Mucosa of descending colon (tissue), 3 donors: ENCODE results near the gene GATD1. TPM values are rescaled to one million over a fixed set of nuclear protein-coding genes. Genes with fewer than 3 reads are reported as not detected.

Experiments
- ATAC-seq: fragments of 200-7000 bp; cut with Tn5 transposase; one replicate; pipeline ENCODE4 v1.9.1; 2020; ENCODE audit warnings: mild to moderate bottlenecking, moderate library complexity
- DNase-seq, 3 donors: peaks; one replicate each; pipeline ENCODE4 v3.0.0-alpha.2; 2020
- H3K36me3 ChIP-seq: fragments of 200-600 bp; one replicate; pipeline ENCODE4 v1.8.0; 2021; ENCODE audit warnings: low read depth, mild to moderate bottlenecking
- H3K4me1 ChIP-seq: fragments of 200-600 bp; one replicate; pipeline ENCODE4 v1.8.0; 2021; ENCODE audit warnings: low read depth, mild to moderate bottlenecking
- H3K4me3 ChIP-seq: fragments of 200-600 bp; one replicate; pipeline ENCODE4 v1.8.0; 2021; ENCODE audit warnings: mild to moderate bottlenecking
- H3K9me3 ChIP-seq: fragments of 200-600 bp; one replicate; pipeline ENCODE4 v1.8.0; 2021; ENCODE audit warnings: mild to moderate bottlenecking
- CTCF ChIP-seq: fragments of 200-600 bp; IDR thresholded peaks from one replicate; pipeline ENCODE4 v1.8.0; 2022; ENCODE audit warnings: antibody characterized with exemption, mild to moderate bottlenecking
- intact Hi-C, 2 donors: fragments of 100-400 bp; cut with DNase I in 1 of 2; cut with micrococcal nuclease in 1 of 2; formaldehyde crosslinking; loops; one replicate each; pipeline versions ENCODE4 v1.11.0 to v1.11.1; 2022; cut with DNase I, micrococcal nuclease
- total RNA-seq, 3 donors: library from RNA; stranded (reverse); fragmentation: NEBNext Ultra II Directional in 2 of 3; extraction: Animal tissue kit (Norgen Biotek cat#: 25700) in 2 of 3; gene quantifications; one replicate each; pipeline versions ENCODE4 v1.2.1 to v1.2.4, GENCODE V29; 2021 to 2023
- donor health status: DM: no; HTN: no; CAD: no; lungs with moderate emphysema.
- donor health status: DM: no; HTN: no; CAD: no.
- donor health status: DM: no; HTN: yes; CAD: no.

GATD1 gene
- total RNA-seq, 3 donors from 2014 or later, result 51.9 to 58.8 (median 57.4) TPM

GRCh38 chr11:824292-824880 is 47.1 kb upstream of the GATD1 start:
- H3K4me3 ChIP-seq, result no peak overlapping the region
- no peaks in the 10 kb centered on the region for H3K36me3 ChIP-seq
- no peak for TF ChIP-seq CTCF
- intact Hi-C loops, result no loop called here
- DNase-seq (peak; percentile 66 to 83 (median 82)), ATAC-seq (peak; percentile 12)
- no peaks in the 10 kb centered on the region for H3K9me3 ChIP-seq
- peaks cover 64% of the 10 kb centered on the region for H3K4me1 ChIP-seq

- Histone ChIP-seq H3K4me1 (peaks cover 61% of the 10 kb centered on the region), H3K36me3 (no peaks in the 10 kb centered on the region), H3K9me3 (no peaks in the 10 kb centered on the region), H3K4me3 (no peak overlapping the region)
- DNase-seq (peak in 1 of 3 donors; percentile 54), ATAC-seq (no peak)
- intact Hi-C loops, result no loop called here
- TF ChIP-seq CTCF, result no peak
Observed at GRCh38 chr11:823441-824291, 46.4 kb upstream of the GATD1 start.

GRCh38 chr11:821512-822371 is 44.5 kb upstream of the GATD1 start:
- no peak overlapping the region for H3K4me3 ChIP-seq
- peak in 1 of 3 donors; percentile 68 for DNase-seq
- no peaks in the 10 kb centered on the region for H3K9me3 ChIP-seq
- no peaks in the 10 kb centered on the region for H3K36me3 ChIP-seq
- no peak for ATAC-seq
- intact Hi-C loops, result no loop called here
- no peak for TF ChIP-seq CTCF
- H3K4me1 ChIP-seq, result peaks cover 55% of the 10 kb centered on the region

- ATAC-seq, result peak; percentile 36
- no peak for TF ChIP-seq CTCF
- intact Hi-C loops, result no loop called here
- H3K36me3 ChIP-seq, result no peaks in the 10 kb centered on the region
- peak overlapping the region; percentile 85 for H3K4me3 ChIP-seq
- DNase-seq, result peak; percentile 67 to 83 (median 75)
- peaks cover 46% of the 10 kb centered on the region for H3K4me1 ChIP-seq
- H3K9me3 ChIP-seq, result no peaks in the 10 kb centered on the region
Observed at GRCh38 chr11:820655-821511, 43.6 kb upstream of the GATD1 start.
